Right lung (tissue), 5 donors: ENCODE measurements around the gene EIF4E. TPM values are rescaled to one million over a fixed set of nuclear protein-coding genes. Genes with fewer than 3 reads are reported as not detected.
A peak's percentile ranks its signal among the peaks of the same experiment; 100 is the strongest.
"Not testable (repeated sequence)": the region's sequence is repeated elsewhere in the genome, so short reads cannot be mapped to it uniquely, and the experiment has no call there.

Source experiments
- DNase-seq, 2 donors: peaks; one replicate each; pipeline ENCODE4 v3.0.0-alpha.2; 2013
- polyA plus RNA-seq, 5 donors: library from polyadenylated mRNA; unstranded; fragments of 120-200 nt; gene quantifications; one replicate each; pipeline versions ENCODE4 v1.2.1 to v1.2.3, GENCODE V29; 2013; ENCODE audit warnings: inconsistent platforms in 1 of 5, low replicate concordance in 1 of 5; ENCODE audit not compliant: insufficient read length in 5 of 5, insufficient read depth in 1 of 5

The EIF4E gene
- polyA plus RNA-seq, 5 donors, result 91.0 to 118 (median 113) TPM

GRCh38 chr4:98935633-98936032 lies 6.7 kb upstream of the EIF4E start:
- DNase-seq, result no peak

DNA sequence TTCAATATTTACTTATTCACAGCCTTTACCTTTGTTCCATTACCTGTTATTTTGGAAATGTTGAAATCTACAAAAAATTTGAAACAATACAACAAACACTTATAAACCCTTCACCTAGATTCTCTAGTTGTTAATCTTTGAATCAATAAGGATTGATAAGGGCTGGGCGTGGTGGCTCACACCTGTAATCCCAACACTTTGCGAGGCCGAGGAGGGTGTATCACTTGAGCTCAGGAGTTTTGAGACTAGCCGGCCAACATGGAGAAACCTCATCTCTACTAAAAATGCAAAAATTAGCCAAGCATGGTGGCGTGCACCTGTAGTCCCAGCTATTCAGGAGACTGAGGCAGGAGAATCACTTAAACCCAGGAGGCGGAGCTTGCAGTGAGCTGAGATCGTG lies 5.9 kb upstream of the EIF4E start:
- not testable (repeated sequence) for DNase-seq

DNA sequence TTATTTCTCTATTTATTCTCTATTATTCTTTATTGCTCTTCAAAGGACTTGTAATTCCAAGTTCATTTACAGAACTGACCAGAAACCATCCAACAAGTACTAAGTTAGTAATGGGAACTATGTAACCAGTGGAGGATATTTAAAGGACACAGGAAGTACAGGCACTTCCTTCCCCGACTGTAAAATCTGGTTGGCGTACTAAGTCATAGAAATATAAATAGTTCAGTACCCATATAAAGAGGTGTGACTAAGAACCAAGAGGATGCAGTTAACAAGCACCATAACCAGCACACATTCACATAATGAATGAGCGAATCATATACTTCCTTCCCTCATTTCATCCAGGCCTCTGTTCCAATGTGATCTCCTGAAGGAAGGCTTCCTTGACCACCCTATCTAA lies 3.6 kb upstream of the EIF4E start:
- no peak for DNase-seq

DNA sequence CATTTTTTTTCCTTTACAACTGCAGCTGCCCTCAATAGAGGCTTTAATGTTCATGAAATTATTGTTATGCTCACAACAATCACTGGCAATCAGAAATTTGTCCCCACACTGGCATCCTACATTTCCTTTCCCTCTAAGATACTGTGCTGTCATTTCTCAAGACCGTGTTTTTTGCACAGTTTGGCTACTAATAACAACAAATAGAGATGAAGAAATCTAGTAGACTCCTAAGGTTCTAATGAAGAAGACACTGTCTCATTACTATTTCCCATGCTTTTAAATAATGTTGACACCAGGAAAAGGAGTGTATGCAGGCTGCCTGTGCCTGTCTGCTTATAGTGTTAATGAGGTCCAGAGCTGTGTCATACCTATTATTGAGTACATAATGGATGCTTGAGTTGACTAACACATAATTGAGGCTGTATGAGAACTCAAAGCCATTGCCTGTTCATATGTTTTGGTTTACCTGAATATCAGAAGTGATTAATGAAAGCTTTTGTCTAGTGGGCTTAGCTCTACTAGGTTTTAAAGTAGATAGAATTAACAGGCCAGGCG lies 1.5 kb upstream of the EIF4E start:
- no peak for DNase-seq

GRCh38 chr4:98929341-98930267 lies 671 bp upstream of the EIF4E start:
- DNase-seq, result no peak

- peak; percentile 72 to 73 for DNase-seq
Measured at GRCh38 chr4:98928131-98928504, 815 bp downstream of the EIF4E start.

DNA sequence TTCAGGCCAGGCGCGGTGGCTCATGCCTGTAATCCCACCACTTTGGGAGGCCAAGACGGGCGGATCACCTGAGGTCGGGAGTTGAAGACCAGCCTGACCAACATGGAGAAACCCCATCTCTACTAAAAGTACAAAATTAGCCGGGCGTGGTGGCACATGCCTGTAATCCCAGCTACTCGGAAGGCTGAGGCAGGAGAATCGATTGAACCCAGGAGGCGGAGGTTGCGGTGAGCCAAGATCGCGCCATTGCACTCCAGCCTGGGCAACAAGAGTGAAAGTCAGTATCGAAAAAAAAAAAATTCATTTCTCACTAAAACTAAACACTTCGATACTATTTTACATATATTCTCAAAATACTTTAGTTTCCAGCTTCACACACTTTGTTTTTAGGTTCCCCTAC lies 2.7 kb downstream of the EIF4E start:
- not testable (repeated sequence) for DNase-seq

- DNase-seq, result no peak
Measured at GRCh38 chr4:98921292-98921691, 7.6 kb downstream of the EIF4E start.

GRCh38 chr4:98919996-98920395 lies 8.9 kb downstream of the EIF4E start:
- DNase-seq, result no peak

GRCh38 chr4:98910728-98911127 lies 18.2 kb downstream of the EIF4E start:
- not testable (repeated sequence) for DNase-seq

- DNase-seq, result no peak
Measured at GRCh38 chr4:98909646-98910401, 19.1 kb downstream of the EIF4E start.

DNA sequence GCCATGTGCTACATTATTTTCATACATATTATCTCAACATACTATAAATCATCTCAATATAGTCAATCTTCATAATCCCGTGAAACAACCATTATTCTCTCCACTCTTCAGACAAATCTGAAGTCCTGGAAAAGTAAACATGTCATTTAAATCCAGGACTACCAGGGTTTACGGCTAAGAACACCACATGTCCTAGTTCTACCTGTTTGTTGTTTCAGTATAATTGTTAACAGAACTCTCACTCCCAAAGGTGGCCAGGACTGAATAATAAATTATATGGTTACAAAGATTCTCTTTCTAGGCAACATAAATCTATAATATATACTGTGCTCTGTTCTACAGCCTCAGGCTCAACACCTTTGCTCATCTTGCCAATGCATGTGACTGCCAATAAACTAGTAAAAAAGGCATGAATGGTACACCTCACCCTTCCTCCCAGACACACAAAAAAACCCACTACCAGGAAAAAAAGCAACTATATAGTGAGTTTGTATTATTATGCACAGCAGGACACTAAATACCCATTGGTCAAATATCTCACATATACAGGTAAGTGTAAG lies 20.1 kb downstream of the EIF4E start:
- DNase-seq, result no peak

GRCh38 chr4:98908182-98908581 lies 20.8 kb downstream of the EIF4E start:
- no peak for DNase-seq

DNA sequence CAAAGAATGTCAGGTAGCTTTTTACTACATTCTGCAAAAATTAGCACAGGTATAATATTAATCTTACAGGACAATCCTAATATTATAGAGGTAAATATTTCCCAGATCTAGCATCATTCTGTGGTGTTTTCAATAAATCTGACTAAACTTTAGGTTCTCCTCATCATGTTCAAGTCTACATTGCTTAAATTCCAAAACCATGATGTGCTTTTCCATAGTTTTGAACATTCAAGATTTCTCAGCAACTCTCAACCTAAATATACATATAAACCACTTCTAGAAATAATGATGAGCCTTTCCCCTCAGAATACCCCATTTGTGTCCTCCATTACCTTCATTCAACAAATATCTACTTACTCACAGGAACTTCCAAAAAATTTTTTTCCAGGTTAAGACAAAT lies 23.1 kb downstream of the EIF4E start:
- no peak for DNase-seq

DNA sequence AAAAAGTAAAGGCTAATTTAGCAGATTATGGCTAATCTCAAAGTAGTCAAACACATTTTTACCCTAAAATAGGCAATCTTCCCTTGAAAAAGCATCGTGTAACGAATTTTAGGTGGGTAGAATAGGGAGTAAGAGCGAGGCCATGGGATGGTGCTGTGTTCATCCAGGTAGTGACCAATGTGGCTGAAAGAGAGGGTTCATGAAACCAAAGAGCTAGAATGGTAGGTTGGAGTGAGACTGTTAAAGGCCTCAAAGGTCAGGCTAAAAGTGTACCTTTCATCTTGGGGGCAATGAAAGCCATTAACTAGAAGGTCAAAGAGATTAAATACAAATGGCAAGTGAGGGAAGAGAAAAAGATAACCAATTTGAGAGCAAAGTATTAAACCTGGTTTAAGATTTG lies 23.6 kb downstream of the EIF4E start:
- DNase-seq, result no peak

DNA sequence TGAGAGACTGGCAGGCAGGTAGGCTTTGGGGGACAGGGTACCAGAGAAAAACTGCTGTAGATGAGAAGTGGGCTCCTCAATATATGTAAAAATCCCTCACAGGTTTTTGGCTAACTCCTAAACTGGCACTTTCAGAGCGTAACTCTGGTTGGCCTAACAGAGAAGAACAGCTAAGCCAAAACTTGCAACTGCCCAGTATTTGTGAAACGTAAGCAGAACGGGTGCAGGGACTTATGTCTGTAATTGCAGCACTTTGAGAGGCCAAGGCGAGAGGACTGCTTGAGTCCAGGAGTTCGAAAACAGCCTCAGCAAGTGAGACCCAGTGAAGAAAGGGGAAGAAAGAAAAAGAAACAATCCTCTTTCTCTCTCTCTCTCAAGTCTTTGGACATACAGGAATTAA lies 25.0 kb downstream of the EIF4E start:
- no peak for DNase-seq

- no peak for DNase-seq
Measured at GRCh38 chr4:98903561-98903960, 25.4 kb downstream of the EIF4E start.

GRCh38 chr4:98899277-98899676 lies 29.7 kb downstream of the EIF4E start:
- DNase-seq, result no peak

GRCh38 chr4:98891478-98892337 lies 37.2 kb downstream of the EIF4E start:
- DNase-seq, result peak; percentile 34 to 51

GRCh38 chr4:98890702-98891455 lies 38.1 kb downstream of the EIF4E start:
- peak in 1 of 2 donors; percentile 39 for DNase-seq

DNA sequence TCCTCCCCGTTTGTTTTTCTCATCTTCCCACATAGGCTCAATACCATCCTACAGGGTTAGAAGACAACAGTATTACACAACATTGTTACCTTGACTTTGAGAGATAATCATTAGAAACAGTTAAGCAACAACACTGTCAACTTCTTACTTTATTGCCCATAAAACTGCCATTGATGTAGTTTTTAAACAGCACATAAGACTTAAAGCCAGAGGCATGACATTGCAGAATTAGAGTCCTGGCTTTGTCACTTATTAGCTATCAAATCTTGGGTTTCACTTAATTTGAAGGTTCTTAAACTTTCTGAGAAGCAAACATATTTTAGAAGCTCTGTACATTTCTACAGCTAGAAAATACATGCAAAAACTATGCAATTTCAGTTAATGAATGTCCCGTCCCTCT lies 41.8 kb downstream of the EIF4E start:
- no peak for DNase-seq
